Endometrium (tissue), 2 donors: ENCODE measurements around the gene SNRPD3.
"Not testable (repeated sequence)": the region's sequence is repeated elsewhere in the genome, so short reads cannot be mapped to it uniquely, and the experiment has no call there.

Experiments
- FAIRE-seq: peaks from 2 replicates; lab custom pipeline; 2012; peaks lifted over from hg19 to GRCh38; lab: Jason Lieb, UNC
- donor health status: control.
- donor health status: control.

The SNRPD3 gene

DNA sequence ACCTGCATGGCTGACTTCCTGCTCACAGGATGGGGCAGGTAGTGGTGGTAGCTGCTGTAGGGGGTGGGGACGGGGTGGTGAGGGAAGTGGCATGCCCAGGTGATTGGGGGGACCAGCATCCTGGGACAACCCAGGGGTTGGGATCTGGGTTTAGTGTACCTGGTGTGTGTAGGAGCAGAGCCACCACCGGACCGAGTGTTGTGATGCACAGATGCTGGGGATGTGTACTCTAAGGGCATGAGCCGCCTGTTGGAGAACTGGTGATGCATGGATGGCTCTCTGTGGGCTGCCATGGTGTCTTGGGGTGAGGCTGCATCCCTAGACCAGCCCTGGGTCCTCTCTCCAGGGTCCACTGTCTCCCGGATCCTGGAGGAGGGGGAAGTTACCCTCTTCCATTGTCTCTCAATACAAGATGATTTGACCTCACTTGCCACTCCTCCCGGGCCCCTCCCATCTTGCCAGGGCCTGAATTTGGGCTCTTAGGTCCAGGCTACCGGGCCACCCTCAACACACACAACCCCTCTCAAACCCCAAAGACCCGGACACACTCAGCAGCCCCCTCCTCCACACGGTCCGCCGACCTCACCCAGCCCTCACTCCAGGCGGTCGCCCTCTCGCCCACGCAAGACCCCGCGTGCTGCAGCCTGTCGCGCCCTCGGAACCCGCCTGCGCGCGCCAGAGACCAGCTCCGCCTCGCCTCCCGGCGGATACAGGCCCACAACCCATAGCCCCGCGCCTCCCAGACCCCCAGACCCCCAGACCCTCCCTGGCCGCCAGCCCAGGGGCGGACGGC lies 36.5 kb downstream of the SNRPD3 start:
- no peak for FAIRE-seq

DNA sequence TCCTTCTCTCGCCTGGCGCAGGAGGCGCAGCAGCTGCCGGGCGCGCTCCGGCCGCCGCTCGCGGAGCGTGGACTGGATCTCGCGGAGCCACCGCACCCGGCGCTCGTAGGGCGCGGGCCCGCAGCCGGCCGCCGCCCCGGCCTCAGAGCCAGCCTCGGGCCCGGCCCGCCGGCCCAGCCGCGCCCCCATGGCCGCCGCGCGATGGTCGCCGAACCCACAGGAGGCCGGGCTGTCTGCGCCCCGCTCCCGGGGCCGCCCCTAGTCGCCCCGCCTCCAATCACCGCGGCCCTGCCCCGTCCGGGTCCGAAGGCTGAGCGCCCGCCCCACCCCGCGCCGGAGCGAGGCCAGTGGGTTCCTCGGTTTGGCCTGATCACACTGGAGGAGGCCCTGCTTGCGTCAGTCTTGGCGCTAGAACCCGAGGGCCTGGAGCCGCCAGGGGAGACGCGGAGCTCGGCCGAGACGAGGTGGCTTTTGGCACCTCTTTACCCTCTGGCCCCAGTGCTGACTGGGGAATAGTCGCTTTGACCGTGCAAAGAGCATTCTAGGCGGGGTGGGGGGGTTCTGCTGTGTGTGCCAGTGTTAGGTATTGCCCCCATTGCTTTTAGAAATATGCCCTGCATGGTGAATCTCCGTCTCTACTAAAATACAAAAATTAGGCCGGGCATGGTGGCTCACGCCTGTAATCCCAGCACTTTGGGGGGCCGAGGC lies 37.2 kb downstream of the SNRPD3 start, which contains the start of gene LRRC75B:
Gene LRRC75B (minus strand): TSS at position 223 of the 708 bp plus-strand sequence. CDS start 34 bp downstream, at position 189.
- no peak for FAIRE-seq

DNA sequence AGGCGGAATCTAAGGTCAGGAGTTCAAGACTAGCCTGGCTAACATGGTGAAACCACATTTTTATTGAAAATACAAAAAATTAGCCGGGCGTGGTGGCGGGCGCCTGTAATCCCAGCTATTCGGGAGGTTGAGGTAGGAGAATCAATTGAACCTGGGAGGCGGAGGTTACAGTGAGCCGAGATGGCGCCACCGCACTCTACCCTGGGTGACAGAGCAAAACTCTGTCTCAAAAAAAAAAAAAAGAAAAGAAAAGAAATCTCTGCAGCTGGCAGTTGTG lies 37.7 kb downstream of the SNRPD3 start:
- FAIRE-seq, result not testable (repeated sequence)

DNA sequence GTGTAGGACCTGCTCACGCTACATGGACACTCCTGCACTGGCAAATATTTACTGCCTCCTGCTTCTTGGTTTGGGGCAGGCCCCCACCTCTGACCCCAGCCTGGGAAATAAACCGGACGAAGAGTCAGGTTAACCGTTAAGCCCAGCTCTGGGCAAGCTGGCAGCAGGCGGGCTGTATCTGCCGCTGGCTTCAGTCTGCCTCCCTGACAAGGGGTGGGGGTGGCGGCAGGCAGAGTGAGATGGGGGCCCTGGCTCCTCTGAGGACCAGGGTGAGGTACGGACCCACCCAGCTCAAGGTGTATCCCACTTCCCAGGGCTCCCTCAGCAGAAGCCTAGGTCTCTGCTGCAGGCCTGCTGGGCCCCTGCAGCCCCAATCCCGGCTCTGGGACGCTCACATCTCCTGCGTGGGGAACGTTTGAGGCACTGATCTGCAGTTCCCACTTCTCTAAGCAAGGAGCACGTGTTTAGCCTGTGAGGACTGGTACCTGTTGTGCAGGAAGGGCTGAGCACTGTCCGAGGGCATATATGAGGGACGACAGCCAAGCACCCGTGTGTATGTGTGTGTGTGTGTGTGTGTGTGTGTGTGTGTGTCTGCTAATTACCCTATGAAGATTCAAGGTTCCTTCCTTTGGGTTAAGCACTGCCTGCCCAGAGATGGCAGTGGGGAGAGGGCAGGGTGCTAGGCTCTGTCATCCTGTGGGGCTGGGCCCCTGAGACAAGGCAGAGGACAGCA lies 38.2 kb downstream of the SNRPD3 start:
- FAIRE-seq, result no peak

DNA sequence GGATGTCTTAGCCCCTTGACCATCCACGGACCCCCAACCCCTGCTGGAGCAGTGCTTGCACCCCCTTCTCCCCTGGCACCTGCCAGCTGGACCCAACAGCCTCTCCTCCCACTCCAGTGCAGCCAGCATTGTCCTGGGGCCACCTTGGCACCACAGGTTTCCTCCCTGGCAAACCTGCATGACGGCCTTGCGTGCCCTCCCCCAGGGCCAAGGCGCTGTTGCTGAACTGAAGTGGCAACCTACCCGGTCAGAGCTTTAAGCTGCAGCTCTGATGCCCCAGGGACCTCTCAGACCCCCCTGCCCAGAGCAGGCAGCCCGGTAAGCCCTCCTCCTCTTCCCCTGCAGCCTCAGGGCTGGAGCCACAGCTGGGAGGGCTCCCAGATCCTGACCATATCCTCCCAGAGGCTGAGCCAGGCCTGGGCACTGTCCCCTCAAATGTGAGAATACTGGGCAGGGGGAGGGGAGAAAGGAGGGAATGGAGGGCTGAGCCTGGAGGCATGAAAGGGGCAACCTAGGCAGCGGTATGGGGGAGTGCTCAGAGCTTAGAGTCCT lies 38.8 kb downstream of the SNRPD3 start:
- FAIRE-seq, result no peak

DNA sequence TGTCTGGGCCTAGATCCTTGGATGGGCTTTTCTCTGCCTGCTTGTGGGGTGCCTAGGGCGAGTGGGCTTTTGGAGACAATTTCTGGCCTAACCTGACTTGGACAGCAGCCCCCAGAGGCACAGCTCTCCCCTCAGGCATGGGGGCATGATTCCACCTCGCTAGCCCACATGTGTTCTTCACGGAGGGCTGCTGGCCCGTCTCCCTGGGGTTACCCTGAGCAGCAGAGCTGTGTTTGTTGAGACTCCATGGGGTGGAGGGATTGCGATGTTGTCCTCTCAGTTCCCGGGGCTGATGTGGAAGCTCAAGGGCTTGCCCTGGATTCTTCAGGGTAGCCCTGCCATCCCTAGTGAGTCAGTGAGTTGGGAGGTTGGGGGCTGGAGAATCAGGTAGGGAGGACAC lies 39.4 kb downstream of the SNRPD3 start:
- FAIRE-seq, result no peak

DNA sequence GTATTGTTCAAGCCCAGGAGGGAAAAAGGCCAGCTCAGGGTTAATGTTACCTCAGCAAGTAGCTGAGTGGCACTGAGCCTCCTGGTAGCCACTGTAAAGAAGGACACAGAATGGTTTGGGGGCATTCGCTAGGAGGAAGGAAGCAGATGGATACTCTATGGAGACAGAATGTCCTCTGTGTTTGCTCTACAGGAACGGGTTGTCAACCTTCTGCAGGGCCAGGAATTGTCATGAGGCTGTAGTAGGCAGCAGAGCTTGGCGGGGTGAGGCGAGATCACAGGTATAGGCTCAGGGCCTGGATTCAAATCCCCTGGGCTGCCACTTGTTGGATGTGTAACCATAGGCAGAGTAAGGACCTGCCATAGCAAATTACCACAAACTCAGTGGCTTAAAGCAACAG lies 40.1 kb downstream of the SNRPD3 start:
- FAIRE-seq, result no peak

DNA sequence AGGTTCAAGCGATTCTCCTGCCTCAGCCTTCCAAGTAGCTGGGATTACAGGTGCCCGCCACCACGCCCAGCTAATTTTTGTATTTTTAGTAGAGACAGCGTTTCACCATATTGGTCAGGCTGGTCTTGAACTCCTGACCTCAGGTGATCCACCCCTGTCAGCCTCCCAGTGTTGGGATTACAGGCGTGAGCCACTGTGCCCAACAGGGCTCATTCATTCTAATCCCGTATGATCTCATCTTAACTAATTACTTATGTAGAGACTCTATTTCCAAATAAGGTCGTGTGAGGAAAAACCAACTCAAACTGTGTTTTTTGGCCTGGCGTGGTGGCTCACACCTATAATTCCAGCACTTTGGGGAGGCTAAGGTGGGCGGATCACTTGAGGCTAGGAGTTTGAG lies 41.3 kb downstream of the SNRPD3 start:
- not testable (repeated sequence) for FAIRE-seq

DNA sequence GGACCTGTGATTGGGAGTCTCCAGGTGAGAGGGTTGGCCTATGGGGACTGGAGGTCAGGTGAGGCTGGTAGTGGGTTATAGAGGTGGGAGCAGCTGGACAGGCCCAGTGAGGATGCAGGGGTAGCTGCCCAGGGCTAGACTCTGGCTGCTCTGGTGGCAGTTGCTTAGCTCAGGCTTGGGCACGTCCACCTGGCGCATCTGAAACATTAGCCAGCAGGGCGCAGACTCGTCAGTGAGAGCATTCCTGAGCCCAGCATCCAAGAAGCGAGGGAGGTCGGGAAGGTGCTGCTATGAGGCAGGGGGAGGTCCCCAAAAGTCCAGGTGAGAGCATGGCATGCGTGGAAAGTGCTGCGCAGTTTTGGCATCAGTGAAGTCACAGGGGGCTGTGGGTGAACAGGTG lies 43.7 kb downstream of the SNRPD3 start:
- FAIRE-seq, result no peak

DNA sequence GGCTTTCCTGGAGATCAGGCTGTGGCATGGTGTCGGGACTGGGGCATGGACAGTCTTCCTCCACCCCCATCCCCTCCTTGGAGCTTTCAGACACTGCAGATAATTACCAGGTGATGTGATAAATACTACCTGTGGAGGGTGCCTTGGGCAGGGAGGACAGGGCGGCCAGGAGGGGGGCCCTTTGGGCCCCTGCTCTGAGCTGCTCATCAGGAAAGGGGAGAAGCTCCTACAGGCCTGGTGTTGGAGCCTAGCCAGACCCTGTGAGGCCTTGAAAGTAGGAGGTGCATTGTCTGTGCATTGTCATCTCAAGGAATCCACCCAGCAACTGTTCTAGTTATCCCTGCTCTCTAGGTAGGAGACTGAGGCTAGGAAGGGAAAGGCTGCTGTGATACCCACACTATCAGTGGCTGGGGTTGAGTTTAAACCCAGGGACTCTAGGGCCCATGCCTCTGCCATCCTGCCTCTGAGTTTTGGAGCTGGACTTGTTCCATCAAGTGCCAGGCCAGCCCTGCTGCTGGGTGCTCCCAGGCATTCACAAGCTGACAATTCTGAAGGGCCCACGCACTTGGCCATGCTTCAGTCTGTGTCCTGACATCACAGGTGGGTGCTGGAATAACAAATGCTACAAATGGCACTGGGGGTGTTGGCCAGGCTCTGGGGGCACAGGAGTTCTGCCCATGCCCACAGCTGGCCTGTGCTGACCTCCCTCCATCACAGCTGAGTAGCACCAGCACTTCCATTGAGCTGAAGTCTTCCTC lies 44.3 kb downstream of the SNRPD3 start:
- not testable (repeated sequence) for FAIRE-seq

DNA sequence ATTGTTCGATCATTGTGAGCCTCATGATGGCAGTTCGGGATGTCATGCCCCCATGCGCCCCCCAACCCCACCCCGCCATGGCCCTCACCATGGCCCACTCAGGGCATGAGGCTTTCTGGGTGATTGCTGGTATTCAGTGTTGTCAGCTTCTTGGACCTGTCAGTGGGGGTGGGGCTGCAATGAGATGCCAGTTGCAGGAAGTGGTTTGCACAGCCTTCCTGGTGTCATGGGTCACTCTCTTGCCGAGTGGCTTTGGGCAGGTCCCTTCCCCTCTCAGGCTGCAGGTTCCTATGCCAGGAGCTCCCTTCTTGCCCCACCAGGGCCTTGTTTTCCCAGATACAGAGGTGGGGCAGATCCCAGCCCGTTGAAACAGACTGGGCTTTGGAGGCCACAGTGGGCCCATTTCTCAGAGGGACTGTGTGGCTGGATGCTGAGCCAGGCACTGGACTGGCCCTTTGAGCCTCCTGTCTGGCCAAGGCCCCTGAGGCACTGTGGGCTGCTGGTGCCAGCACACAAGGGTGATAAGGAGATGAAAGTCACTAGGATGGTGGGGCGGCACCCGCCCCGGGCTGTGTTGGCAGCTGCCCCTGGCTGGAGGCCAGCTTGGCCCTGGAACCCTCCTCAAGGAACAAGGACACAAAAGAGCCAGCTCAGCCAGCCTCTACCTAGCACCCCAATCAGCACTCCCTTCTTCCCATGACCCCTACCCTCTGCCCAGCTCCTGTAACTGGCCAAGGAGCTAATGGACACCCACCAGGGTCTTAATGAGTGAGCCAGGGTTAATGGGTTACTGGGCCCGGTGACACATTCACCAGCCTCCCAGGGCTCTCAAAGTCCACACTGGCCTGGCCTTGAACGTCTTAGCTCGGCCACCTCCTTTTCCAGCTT lies 45.7 kb downstream of the SNRPD3 start:
- no peak for FAIRE-seq

DNA sequence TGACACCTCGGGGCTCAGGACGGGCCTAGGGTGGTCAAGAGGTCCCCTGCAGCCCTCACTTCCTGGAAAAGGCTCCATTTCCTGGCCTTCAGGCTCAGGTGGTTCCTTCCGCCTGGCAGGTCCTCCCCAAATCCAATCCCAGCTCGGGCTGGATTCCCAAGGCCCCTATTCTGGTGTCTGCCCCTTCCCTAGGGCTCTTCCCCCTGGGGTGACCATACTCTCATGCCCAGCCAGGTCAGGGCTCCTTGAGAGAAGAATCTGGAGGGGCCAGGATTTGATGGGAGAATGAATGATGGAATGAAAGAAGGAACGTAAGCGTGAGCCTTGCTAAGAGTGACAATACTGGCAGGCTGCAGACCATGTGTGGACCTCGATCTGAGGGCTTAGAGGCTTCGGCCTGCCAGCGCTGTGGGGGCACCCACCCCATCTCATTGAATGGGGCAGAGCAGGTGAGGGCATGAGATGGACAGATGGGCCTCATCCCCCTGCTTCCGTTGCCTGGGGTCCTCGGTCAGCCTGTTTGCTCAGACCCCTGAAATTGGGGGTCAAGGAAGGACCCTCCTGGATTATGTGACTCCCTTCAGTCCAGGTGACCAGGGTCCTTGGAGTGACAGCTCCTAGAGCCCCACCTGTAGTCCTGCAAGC lies 46.4 kb downstream of the SNRPD3 start:
- FAIRE-seq, result not testable (repeated sequence)

DNA sequence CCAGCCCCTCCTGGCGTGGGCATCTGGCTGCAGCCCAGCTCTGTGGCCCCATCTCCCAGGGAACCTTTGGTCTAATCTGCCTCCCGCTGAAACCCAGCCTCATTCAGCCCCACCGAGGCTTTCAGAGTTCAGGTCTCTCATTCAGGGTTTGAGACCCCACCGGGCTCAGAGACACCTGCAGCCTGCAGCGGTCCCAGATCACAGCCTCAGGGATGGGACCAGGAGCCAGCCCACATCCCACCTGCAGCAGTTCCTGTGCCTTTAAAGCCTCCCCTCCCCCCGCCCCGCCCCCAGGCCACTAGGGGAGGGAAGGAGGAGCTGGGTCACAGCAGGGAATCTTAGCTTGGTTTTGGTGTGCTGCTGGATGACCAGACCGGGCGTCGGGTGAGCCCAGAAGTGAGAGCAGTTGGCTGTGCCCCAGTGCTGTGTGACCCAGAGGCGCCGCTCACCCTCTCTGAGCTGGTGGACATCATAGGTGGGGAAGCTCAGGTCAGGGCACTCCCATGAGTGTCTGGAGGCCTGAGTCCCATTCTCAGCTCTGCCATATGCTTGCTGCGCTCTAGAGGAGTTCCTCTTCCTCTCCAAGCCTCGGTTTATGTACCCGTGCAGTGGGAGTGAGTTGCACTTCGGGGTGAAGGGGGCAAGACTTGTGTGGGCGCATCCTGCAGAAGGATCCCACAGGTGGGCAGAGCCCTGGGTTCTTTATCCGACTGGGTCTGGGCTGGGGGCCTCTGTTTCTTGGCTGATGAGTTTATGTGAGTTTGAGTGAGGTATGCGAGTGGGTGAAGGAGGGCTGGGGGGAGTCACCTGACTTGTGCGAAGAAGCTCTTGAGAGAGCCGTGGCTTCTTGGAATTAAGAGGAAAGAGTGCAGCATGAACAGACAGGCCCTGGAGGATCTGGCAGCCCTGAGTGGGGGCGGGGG lies 47.3 kb downstream of the SNRPD3 start, which contains the start of gene GGT1:
Gene GGT1 (plus strand): TSS at position 347 of the 923 bp plus-strand sequence. CDS start 7,889 bp downstream, outside the sequence.
- not testable (repeated sequence) for FAIRE-seq

DNA sequence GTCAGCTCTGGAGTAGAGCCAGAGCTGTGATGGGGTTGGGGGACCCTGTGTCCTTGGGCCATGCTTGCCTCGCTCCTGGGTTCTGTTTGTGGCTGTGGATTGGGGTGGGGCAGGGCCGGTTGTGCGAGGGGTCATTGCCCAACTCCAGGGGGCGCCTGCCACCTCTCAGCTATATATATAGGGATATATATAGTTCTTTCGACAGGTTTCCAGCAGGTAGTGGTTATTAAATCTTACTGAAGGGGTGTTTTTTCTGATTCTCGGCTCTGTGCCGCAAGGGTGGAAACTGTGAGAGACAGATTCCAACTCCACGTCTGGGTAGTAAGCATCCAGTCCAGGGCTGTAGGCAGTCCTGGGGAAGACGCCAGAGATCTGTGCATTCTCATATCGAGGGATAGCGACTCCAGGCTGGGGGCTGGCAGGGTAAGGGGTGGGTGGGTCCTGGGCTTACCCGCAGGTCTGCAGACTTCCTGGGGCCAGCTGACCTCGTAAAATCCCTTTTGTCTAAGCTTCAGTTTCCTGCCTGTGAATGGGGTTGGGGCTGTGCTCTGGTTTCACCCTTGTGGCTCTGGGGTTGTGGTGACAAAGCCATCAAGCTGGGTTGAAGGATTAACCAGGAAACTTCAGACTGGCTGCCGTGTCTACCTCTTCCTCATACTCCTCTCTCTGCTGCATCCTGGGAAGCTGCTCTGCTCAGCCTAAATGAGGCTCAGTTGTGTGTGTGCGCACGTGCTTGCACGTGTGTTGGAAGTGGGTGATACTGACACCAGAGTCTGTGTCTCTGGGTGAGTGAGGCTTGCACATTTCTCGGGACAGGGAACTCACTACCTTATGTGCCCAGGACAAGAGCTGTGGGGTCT lies 48.2 kb downstream of the SNRPD3 start:
- FAIRE-seq, result not testable (repeated sequence)

DNA sequence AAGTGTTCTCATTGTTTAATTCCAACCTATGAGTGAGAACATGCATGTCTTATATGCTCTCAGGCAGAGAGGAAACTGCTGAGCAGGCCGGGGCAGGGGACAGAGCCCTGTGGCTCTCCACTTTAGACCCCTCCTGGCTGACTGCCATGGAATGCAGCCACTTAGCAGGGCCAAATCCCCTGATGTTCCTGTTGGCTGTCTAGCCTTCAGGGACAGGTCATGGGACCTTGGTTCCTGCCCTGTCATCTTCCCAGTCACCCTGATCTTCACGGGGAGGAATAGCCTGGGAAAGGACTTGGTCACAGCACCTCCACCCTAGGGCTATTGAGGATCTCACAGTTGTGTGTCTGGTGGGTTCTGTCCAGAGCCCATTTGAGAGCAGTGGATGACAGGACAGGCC lies 50.5 kb downstream of the SNRPD3 start:
- FAIRE-seq, result not testable (repeated sequence)

DNA sequence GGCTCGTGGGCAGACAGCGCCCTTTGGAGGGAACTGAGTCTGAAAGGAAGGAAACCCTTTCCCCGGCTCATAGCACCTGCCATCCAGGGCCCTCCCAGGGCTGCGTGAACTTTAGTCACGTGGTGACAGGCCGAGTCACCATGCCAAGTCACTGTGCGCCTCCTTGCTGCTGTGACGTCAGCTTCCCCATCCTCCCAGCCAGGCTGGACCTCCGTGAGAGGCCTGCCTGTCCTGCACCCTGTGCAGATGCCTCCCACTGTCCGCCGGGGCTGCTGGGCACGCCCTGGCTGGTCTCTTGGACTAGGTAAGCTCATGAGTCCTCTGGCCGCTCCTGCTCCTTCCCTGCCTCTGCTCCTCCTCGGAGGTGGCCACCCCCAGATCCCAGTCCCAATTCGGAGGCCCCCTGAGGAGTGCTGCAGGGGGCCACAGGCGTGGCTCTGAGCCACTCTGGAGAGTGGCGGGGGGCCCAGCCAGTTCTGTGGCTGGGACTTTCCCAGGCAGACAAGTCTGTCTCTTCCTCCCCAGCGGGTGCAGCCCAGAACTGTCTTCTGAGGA lies 51.7 kb downstream of the SNRPD3 start:
- FAIRE-seq, result not testable (repeated sequence)

DNA sequence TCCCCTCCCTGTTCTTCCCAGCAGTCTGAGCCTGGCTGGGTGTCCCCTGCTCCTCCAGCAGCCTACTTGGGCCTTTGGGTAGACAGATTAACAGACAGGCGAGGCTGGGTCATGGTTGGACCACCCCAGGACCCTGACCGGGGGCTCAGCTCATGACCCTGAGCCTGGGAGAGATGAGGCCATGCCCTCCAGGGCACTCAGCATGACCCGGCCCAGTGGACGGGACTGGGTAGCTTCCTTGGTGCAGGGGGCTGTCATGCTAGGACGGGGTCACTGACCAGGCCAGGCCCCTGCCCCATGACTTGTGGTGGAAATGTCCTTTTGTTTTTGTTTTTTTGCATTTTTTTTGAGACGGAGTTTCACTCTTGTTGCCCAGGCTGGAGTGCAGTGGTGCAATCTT lies 52.5 kb downstream of the SNRPD3 start:
- FAIRE-seq, result not testable (repeated sequence)

DNA sequence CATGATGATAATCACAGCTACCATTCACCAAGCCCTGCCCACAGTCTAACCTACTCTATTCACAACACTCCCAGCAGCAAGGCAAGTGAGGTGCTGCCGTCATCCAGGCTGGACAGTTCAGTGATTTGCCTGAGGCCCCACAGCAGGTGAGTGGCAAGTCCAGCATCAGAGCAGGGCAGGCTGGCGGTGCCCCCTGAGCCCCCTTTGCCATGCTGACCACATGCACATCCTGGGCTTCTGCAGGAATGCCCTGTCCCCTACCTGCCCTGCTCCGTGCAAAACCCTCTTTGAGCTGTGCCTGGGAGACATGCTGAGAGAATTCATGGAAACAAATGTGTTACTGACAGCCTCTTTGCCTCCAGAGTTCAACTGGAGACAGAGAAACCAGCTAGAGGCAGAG lies 54.1 kb downstream of the SNRPD3 start:
- FAIRE-seq, result not testable (repeated sequence)
